C1 segment of cervical spinal cord (tissue), 14 donors: ENCODE data around the gene IRF3.
"Not testable (repeated sequence)": the region's sequence is repeated elsewhere in the genome, so short reads cannot be mapped to it uniquely, and the experiment has no call there.

Source experiments
- DNase-seq, 14 donors: peaks; one replicate each; lab custom pipeline; 2025; lab: John Stamatoyannopoulos, UW

Gene IRF3

DNA sequence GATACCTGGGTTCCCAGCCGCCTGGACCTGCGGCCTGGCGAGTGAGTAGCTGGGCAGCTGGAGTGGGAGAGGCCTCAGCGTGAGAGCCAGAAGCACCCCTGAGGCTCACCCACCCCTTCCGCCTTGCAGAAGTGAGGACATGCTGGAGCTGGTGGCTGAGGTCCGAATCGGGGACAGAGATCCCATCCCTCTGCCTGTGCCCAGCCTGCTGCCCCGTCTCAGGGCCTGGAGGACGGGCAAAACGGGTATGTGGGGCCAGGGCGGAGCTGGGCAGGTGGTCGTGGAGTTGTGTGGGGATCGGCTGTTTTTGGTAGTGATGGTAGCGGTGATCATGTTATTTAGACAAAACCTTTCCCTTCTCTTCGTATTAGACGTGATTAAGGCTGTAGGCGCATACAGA lies 19.1 kb downstream of the IRF3 start:
- DNase-seq, result no peak

DNA sequence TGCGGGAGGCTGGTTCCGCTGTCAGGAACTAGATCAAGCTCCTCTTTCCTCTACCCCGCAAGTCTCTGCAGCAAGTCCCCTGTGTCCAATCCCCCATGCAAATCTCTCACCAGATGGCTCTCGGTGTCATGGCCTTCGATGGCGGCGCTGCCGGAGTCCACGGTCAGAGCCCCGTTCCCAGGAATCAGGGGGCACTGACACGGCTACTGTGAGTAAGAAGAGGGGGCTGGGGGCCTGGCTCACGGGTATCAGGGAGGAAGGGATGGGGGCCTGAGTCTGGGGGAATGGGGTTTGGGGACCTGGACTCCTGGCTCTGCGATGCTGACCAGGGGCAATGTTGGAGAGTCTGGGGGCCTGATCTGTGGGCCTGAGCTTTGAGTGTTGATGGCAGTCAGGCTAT lies 19.7 kb downstream of the IRF3 start:
- no peak for DNase-seq

GRCh38 chr19:49645592-49645991 lies 20.1 kb downstream of the IRF3 start:
- DNase-seq, result no peak

DNA sequence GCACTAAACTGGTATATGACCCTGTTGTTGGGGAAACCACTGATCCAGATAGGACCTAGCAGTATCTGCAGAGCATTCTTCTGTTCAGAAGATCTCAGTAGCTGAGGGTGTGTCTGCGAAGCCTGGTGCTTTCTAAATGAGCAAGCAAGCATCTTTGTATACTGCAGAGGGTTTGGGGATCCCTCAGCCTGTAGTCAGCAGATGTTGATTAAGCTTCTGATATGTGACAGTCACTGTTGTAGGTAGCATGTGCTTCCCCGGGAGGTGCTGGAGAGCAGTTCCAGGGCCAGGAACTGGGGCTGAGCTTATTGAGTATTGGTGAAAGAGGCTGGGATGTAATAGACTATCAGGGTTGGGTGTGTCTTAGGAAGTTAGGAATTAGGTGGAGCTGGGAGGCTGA lies 22.2 kb downstream of the IRF3 start:
- no peak for DNase-seq

DNA sequence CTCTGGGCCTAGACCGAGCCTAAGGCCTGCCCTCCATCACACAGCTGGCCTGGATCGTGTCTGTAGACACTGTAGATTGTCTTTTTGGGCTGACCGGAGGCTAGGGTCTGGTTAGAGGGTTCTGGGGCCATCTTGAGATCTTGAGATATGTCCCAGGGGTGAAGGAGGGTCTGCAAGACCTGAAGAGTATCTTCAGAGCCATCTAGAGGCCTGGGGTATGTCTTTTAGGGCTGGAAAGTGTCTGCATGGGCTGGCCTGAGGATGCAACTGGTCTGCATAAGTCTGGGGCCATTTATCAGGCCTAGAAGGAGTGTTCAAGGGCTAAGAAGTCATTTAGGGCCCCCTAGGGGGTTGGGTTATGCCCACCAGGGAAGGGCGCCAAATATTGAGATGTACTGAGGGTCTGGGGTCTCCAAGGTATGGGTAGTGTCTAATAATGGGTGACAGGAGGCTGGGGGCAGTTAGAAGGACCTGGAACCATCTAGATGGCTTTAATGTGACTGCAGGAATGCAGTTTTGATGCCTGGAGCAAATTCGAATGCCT lies 23.1 kb downstream of the IRF3 start:
- DNase-seq, result peak in 1 of 14 donors; percentile 26

- DNase-seq, result peak; percentile 98 to 100 (median 99)
These were observed 23.8 kb downstream of the IRF3 start, which contains the start of gene SCAF1 for GRCh38 chr19:49641688-49642491. SCAF1 (plus strand) TSS chr19:49642209; CDS start chr19:49645027, 2,818 bp downstream.

GRCh38 chr19:49640113-49640898 lies 25.4 kb downstream of the IRF3 start, which contains the start of gene RRAS:
RRAS (minus strand) TSS chr19:49640143; CDS start chr19:49640098, 45 bp downstream.
- DNase-seq, result peak; percentile 72 to 99 (median 96)

GRCh38 chr19:49639401-49640112 lies 26.1 kb downstream of the IRF3 start:
- no peak for DNase-seq

GRCh38 chr19:49637821-49638738 lies 27.6 kb downstream of the IRF3 start:
- DNase-seq, result peak in 4 of 14 donors; percentile 6 to 17 (median 14)

- DNase-seq, result no peak
These were observed 29.3 kb downstream of the IRF3 start for GRCh38 chr19:49636233-49636932.

- DNase-seq, result no peak
These were observed 30.0 kb downstream of the IRF3 start for GRCh38 chr19:49635530-49636232.

DNA sequence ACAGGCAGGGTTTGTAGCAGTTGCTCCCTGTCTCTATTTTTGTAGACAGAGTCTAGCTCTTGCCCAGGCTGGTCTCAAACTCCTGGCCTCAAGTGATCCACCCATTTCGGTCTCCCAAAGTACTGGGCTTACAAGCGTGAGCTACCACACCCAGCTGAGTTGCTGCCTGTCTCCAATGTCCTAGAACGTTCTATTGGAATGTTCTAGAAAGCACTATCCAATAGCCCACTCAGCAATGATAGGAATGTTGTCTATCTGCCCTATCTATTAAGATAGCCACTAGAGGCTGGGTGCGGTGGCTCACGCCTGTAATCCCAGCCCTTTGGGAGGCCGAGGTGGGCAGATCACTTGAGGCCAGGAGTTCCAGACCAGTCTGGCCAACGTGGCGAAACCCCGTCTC lies 32.4 kb downstream of the IRF3 start:
- DNase-seq, result not testable (repeated sequence)

DNA sequence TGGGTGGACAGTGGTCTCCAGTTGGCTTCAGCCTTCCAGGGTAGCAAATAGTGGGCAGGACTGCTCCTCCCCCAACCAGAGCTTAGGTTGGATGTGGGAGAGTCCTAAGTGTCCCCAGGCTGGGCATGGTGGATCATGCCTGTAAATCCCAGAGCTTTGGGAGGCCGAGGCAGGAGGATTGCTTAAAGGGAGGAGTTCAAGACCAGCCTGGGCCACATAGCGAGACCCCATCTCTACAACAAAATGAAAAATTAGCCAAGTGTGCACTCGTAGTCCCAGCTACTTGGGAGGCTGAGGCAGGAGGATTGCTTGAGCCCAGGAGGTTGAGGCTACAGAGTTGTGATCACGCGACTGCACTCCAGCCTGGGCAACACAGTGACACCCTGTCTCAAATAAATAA lies 33.1 kb downstream of the IRF3 start:
- DNase-seq, result no peak

GRCh38 chr19:49631610-49632192 lies 34.0 kb downstream of the IRF3 start:
- no peak for DNase-seq

- peak in 1 of 14 donors; percentile 45 for DNase-seq
These were observed 34.6 kb downstream of the IRF3 start for GRCh38 chr19:49631014-49631588.

DNA sequence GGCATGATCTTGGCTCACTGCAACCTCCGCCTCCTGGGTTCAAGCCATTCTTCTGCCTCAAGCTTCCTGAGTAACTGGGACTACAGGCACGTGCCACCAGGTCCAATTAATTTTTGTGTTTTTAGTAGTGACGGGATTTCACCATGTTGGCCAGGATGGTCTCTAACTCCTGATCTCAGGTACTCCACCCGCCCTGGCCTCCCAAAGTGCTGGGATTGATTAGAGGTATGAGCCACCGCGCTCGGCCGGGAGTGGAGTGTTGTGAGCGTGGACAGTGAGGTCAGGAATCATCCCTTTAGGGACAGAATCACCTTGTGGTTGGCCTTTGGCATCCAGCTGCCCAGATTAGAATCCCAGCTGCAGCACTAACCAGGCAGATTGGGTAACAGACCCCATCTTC lies 36.0 kb downstream of the IRF3 start:
- no peak for DNase-seq

DNA sequence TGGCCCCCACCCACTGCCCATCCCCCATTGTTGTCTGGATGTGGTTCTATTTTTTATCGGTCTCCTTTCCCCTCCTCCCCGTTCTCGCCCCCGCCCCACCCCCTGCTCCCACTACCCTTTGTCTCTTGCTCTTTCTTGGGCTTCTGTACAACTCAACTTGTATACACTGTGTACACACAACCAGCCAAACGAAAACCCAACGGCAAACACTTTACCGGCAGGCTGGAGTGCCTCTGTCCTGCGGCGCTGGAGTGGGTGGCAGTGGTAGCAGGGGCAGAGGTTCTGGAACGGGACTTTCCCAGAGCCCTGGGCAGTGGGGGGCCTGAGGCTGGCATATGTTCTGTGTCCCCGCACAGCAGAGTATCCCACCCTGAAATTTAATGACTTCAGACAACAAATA lies 39.4 kb downstream of the IRF3 start:
- no peak for DNase-seq
